GM23338 (cell line): ENCODE results near the gene POLK. TPM values are rescaled to one million over a fixed set of nuclear protein-coding genes. Genes with fewer than 3 reads are reported as not detected.

Source experiments
- ATAC-seq: fragments of 200-7000 bp; cut with Tn5 transposase; 3 replicates; pipeline ENCODE4 v1.9.1; 2020
- DNase-seq: peaks from one replicate; pipeline ENCODE4 v3.0.0-alpha.2; 2015; ENCODE audit warnings: low spot score
- H2AFZ ChIP-seq: fragments of 200-600 bp; sonication (generic); 2 replicates; pipeline ENCODE4 v1.8.0; 2016; ENCODE audit warnings: antibody characterized with exemption, mild to moderate bottlenecking, moderate library complexity
- H3F3A ChIP-seq: fragments of 200-600 bp; sonication (generic); replicated peaks from 2 replicates; pipeline ENCODE4 v1.8.0; 2017; ENCODE audit warnings: antibody characterized with exemption, mixed run types, low read depth
- H3K27ac ChIP-seq: fragments of 200-600 bp; sonication (generic); 2 replicates; pipeline ENCODE4 v1.6.1; 2016; ENCODE audit warnings: low read depth
- H3K27me3 ChIP-seq: fragments of 200-600 bp; sonication (generic); 2 replicates; pipeline ENCODE4 v1.8.0; 2016; ENCODE audit warnings: mild to moderate bottlenecking, mixed run types, moderate library complexity; ENCODE audit not compliant: insufficient read depth
- H3K36me3 ChIP-seq: fragments of 200-600 bp; sonication (generic); 2 replicates; pipeline ENCODE4 v1.8.0; 2016; ENCODE audit warnings: mild to moderate bottlenecking; ENCODE audit not compliant: insufficient read depth
- H3K4me1 ChIP-seq: fragments of 200-600 bp; sonication (generic); 2 replicates; pipeline ENCODE4 v1.8.0; 2016; ENCODE audit warnings: mild to moderate bottlenecking, moderate library complexity; ENCODE audit not compliant: insufficient read depth
- H3K4me2 ChIP-seq: fragments of 200-600 bp; sonication (generic); 2 replicates; pipeline ENCODE4 v1.7.1; 2017; ENCODE audit warnings: mixed run types
- H3K4me3 ChIP-seq: fragments of 200-600 bp; sonication (generic); 2 replicates; pipeline ENCODE4 v1.6.1; 2016; ENCODE audit warnings: mixed run types
- H3K79me2 ChIP-seq: fragments of 200-600 bp; sonication (generic); replicated peaks from 2 replicates; pipeline ENCODE4 v1.8.0; 2017; ENCODE audit warnings: mild to moderate bottlenecking; ENCODE audit not compliant: insufficient read depth
- H3K9me2 ChIP-seq: fragments of 200-600 bp; sonication (generic); 2 replicates; pipeline ENCODE4 v1.8.0; 2017; ENCODE audit not compliant: insufficient read depth
- H4K20me1 ChIP-seq: fragments of 200-600 bp; sonication (generic); replicated peaks from 2 replicates; pipeline ENCODE4 v1.8.0; 2017; ENCODE audit warnings: mild to moderate bottlenecking; ENCODE audit not compliant: insufficient read depth
- H3K27ac Mint-ChIP-seq: 2 replicates; pipeline ENCODE4 v1.8.0; 2020; ENCODE audit warnings: inconsistent platforms, mild to moderate bottlenecking, moderate library complexity, mixed read lengths
- H3K27me3 Mint-ChIP-seq: 3 replicates; pipeline ENCODE4 v1.8.0; 2022; ENCODE audit warnings: low read depth, mild to moderate bottlenecking, moderate library complexity, mixed read lengths, inconsistent platforms; ENCODE audit not compliant: insufficient read depth, poor library complexity
- H3K36me3 Mint-ChIP-seq: 3 replicates; pipeline ENCODE4 v1.8.0; 2021; ENCODE audit warnings: low read depth, mild to moderate bottlenecking, inconsistent platforms, moderate library complexity, mixed read lengths
- H3K4me1 Mint-ChIP-seq: 3 replicates; pipeline ENCODE4 v1.8.0; 2020; ENCODE audit warnings: mild to moderate bottlenecking, inconsistent platforms, mixed read lengths
- H3K4me3 Mint-ChIP-seq: 3 replicates; pipeline ENCODE4 v1.8.0; 2021; ENCODE audit warnings: moderate library complexity, mild to moderate bottlenecking, inconsistent platforms, mixed read lengths
- H3K9me3 Mint-ChIP-seq: 3 replicates; pipeline ENCODE4 v1.8.0; 2020; ENCODE audit warnings: moderate library complexity, mild to moderate bottlenecking, inconsistent platforms, mixed read lengths
- CREB1 ChIP-seq: fragments of 250-450 bp; sonication (Bioruptor Pico); IDR thresholded peaks from 2 replicates; pipeline ENCODE4 v1.5.0; 2020; ENCODE audit warnings: low read depth, mild to moderate bottlenecking, moderate library complexity
- CTCF ChIP-seq, 2 experiments: fragments of 200-600 bp in 1 of 2; sonication (generic) in 1 of 2; conservative IDR thresholded peaks; 2 replicates each; pipeline versions ENCODE4 v1.5.1 to v1.6.1; 2016 to 2017; ENCODE audit warnings: antibody characterized with exemption in 2 of 2, low read depth in 2 of 2, mild to moderate bottlenecking in 2 of 2, moderate library complexity in 1 of 2
- ETS1 ChIP-seq: IDR thresholded peaks from 2 replicates; pipeline ENCODE4 v1.6.1; 2016; ENCODE audit warnings: antibody characterized with exemption
- EZH2 ChIP-seq: fragments of 200-600 bp; sonication (generic); IDR thresholded peaks from one replicate; pipeline ENCODE4 v1.8.0; 2017; ENCODE audit warnings: antibody characterized with exemption, mild to moderate bottlenecking, low read depth; ENCODE audit not compliant: unreplicated experiment
- EZH2phosphoT487 ChIP-seq: fragments of 200-600 bp; sonication (generic); IDR thresholded peaks from one replicate; pipeline ENCODE4 v1.8.1; 2018; ENCODE audit warnings: antibody characterized with exemption; ENCODE audit not compliant: unreplicated experiment
- JUNB ChIP-seq: IDR thresholded peaks from one replicate; pipeline ENCODE4 v1.6.1; 2016; ENCODE audit warnings: antibody characterized with exemption; ENCODE audit not compliant: unreplicated experiment
- NANOG ChIP-seq: IDR thresholded peaks from 2 replicates; pipeline ENCODE4 v1.6.1; 2016; ENCODE audit warnings: antibody characterized with exemption, borderline replicate concordance
- POLR2AphosphoS5 ChIP-seq: IDR thresholded peaks from 2 replicates; pipeline ENCODE4 v1.6.1; 2016; ENCODE audit warnings: antibody characterized with exemption, low read depth
- STAT1 ChIP-seq: IDR thresholded peaks from one replicate; pipeline ENCODE4 v1.6.1; 2016; ENCODE audit warnings: antibody characterized with exemption; ENCODE audit not compliant: unreplicated experiment
- ZNF114 ChIP-seq: fragments of 250-450 bp; sonication (Bioruptor Pico); IDR thresholded peaks from 2 replicates; pipeline ENCODE4 v1.5.0; 2020; ENCODE audit warnings: mild to moderate bottlenecking, moderate library complexity
- ZNF331 ChIP-seq: fragments of 250-450 bp; sonication (Bioruptor Pico); IDR thresholded peaks from 2 replicates; pipeline ENCODE4 v1.5.0; 2020; ENCODE audit warnings: low read depth, mild to moderate bottlenecking, moderate library complexity
- ZNF462 ChIP-seq: fragments of 250-450 bp; sonication (Bioruptor Pico); IDR thresholded peaks from 2 replicates; pipeline ENCODE4 v1.5.0; 2020; ENCODE audit warnings: mild to moderate bottlenecking, moderate library complexity
- polyA plus RNA-seq: library from polyadenylated mRNA; unstranded; fragments of >200 nt; fragmentation: Nextera tagmentation; extraction: Ambion mirVana; gene quantifications from 2 replicates; pipeline ENCODE4 v1.2.1, GENCODE V29; 2016
- total RNA-seq: library from RNA; depleted of rRNA; stranded (reverse); fragments of >200 nt; shearing (Covaris generic); gene quantifications from 2 replicates; pipeline ENCODE4 v1.2.3, GENCODE V29; 2014
- TF ChIP-seq, protein P1 (sequence below): IDR thresholded peaks from one replicate; pipeline ENCODE4 v1.6.1; 2018; ENCODE audit warnings: antibody characterized with exemption; ENCODE audit not compliant: unreplicated experiment

Gene POLK
- total and polyA plus RNA-seq, 2 experiments from 2014 or later, result 6.3 to 14.5 TPM

DNA sequence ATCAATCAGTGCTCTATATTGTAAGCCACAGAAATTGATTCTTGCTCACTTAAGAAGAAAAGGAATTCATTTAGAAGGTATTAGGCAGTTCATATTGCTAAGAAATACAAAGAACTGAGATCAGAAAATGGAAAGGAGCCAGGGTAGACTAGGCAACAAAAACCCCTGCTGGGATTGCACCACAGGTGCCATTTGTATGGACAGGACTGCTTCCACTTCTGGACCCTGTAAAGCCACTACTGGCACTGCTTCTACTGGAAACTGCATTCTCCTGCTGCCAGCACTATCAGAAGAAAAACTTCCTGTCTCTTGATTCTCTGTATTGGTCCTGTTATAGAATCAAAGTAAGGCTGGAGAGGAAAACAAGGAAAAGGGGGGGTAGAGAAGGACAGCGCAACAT lies 46.2 kb upstream of the POLK start:
- peak overlapping the region; percentile 49 for H3K4me2 ChIP-seq
- H3K4me3 Mint-ChIP-seq, result no peak overlapping the region

More for the DNA sequence above, 46.2 kb upstream of the POLK start:
- Histone ChIP-seq H3K27ac (no peak overlapping the region), H3K4me1 (peaks cover 39% of the 10 kb centered on the region), H2AFZ (no peak overlapping the region), H3K9me2 (no peaks in the 10 kb centered on the region), H3F3A (no peaks in the 10 kb centered on the region), H3K4me3 (no peak overlapping the region), H3K27me3 (no peaks in the 10 kb centered on the region), H4K20me1 (0 out of 2 replicates have a peak, but pooled peaks cover 4% of the 10 kb centered on the region), H3K36me3 (no peaks in the 10 kb centered on the region), H3K79me2 (peaks cover 71% of the 10 kb centered on the region)
- peaks cover 12% of the 10 kb centered on the region; the same call in 2 of the 3 replicates for H3K36me3 Mint-ChIP-seq
- peak; percentile 24; the same call in 2 of the 3 replicates for ATAC-seq
- DNase-seq, result no peak
- H3K27me3 Mint-ChIP-seq, result peaks cover 4% of the 10 kb centered on the region
- no peak for TF ChIP-seq STAT1
- no peak for TF ChIP-seq ETS1
- TF ChIP-seq, protein P1, sequence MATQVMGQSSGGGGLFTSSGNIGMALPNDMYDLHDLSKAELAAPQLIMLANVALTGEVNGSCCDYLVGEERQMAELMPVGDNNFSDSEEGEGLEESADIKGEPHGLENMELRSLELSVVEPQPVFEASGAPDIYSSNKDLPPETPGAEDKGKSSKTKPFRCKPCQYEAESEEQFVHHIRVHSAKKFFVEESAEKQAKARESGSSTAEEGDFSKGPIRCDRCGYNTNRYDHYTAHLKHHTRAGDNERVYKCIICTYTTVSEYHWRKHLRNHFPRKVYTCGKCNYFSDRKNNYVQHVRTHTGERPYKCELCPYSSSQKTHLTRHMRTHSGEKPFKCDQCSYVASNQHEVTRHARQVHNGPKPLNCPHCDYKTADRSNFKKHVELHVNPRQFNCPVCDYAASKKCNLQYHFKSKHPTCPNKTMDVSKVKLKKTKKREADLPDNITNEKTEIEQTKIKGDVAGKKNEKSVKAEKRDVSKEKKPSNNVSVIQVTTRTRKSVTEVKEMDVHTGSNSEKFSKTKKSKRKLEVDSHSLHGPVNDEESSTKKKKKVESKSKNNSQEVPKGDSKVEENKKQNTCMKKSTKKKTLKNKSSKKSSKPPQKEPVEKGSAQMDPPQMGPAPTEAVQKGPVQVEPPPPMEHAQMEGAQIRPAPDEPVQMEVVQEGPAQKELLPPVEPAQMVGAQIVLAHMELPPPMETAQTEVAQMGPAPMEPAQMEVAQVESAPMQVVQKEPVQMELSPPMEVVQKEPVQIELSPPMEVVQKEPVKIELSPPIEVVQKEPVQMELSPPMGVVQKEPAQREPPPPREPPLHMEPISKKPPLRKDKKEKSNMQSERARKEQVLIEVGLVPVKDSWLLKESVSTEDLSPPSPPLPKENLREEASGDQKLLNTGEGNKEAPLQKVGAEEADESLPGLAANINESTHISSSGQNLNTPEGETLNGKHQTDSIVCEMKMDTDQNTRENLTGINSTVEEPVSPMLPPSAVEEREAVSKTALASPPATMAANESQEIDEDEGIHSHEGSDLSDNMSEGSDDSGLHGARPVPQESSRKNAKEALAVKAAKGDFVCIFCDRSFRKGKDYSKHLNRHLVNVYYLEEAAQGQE, result no peak
- no peak for TF ChIP-seq EZH2phosphoT487
- TF ChIP-seq CTCF (conservative IDR thresholded peaks at IDR 0.05; ENCODE audit: low read depth in 2 of 2), result no peak
- TF ChIP-seq POLR2AphosphoS5, result no peak
- no peak for TF ChIP-seq CREB1 (CRISPR knock-in tag)
- TF ChIP-seq ZNF114 (CRISPR knock-in tag), result no peak
- no peak for TF ChIP-seq EZH2
- no peak for TF ChIP-seq ZNF462 (CRISPR knock-in tag)
- TF ChIP-seq JUNB, result no peak
- TF ChIP-seq NANOG, result no peak
- TF ChIP-seq ZNF331 (CRISPR knock-in tag), result no peak
- no peak overlapping the region for H3K27ac Mint-ChIP-seq
- peaks cover 46% of the 10 kb centered on the region for H3K4me1 Mint-ChIP-seq
- peaks cover 6% of the 10 kb centered on the region; the same call in 1 of the 3 replicates for H3K9me3 Mint-ChIP-seq
